Activated CD4-positive, alpha-beta T cell treated with anti-CD3 and anti-CD28 coated beads, Interleukin-2, amount 50 U/mL, for 4 hours (primary cell): ENCODE measurements around the gene OR10D3.
"Not testable (repeated sequence)": the region's sequence is repeated elsewhere in the genome, so short reads cannot be mapped to it uniquely, and the experiment has no call there.

Experiments
- DNase-seq, 2 experiments: peaks; one replicate each; pipeline ENCODE4 v3.0.0-alpha.2; 2020

The OR10D3 gene

GRCh38 chr11:124195189-124195734, 12.1 kb downstream of the OR10D3 start:
- peak; percentile 11 to 13 for DNase-seq

- no peak for DNase-seq
These were observed 14.9 kb downstream of the OR10D3 start for GRCh38 chr11:124197999-124198398.

GRCh38 chr11:124198897-124199296, 15.8 kb downstream of the OR10D3 start:
- DNase-seq: no peak

- DNase-seq: no peak
These were observed 16.6 kb downstream of the OR10D3 start for GRCh38 chr11:124199702-124200101.

- no peak for DNase-seq
These were observed 17.5 kb downstream of the OR10D3 start for GRCh38 chr11:124200671-124201070.

GRCh38 chr11:124202951-124203350, 19.8 kb downstream of the OR10D3 start:
- no peak for DNase-seq

- no peak for DNase-seq
These were observed 20.9 kb downstream of the OR10D3 start for GRCh38 chr11:124204008-124204407.

- DNase-seq: no peak
These were observed 24.1 kb downstream of the OR10D3 start for GRCh38 chr11:124207102-124207792.

GRCh38 chr11:124209824-124210357, 26.7 kb downstream of the OR10D3 start:
- DNase-seq: no peak

- no peak for DNase-seq
These were observed 27.3 kb downstream of the OR10D3 start for GRCh38 chr11:124210421-124210820.

- DNase-seq: no peak
These were observed 28.2 kb downstream of the OR10D3 start for GRCh38 chr11:124211321-124211720.

- no peak for DNase-seq
These were observed 30.9 kb downstream of the OR10D3 start for GRCh38 chr11:124214027-124214426.

GRCh38 chr11:124219126-124219525, 36.0 kb downstream of the OR10D3 start:
- DNase-seq: no peak

- DNase-seq: no peak
These were observed 39.3 kb downstream of the OR10D3 start for GRCh38 chr11:124222407-124222806.

- DNase-seq: not testable (repeated sequence)
These were observed 41.7 kb downstream of the OR10D3 start for GRCh38 chr11:124224618-124225423.

- no peak for DNase-seq
These were observed 42.3 kb downstream of the OR10D3 start for GRCh38 chr11:124225471-124225870.

- DNase-seq: no peak
These were observed 50.2 kb downstream of the OR10D3 start for GRCh38 chr11:124233376-124233775.
